ENCODE results near the gene OR2B2.
"Not testable (repeated sequence)": the region's sequence is repeated elsewhere in the genome, so short reads cannot be mapped to it uniquely, and the experiment has no call there.

OR2B2 gene

GRCh38 chr6:27911956-27912446 lies at the start of gene OR2B2:
Gene OR2B2, minus strand, starts transcription at chr6:27912396. Its CDS starts 77 bp downstream, at chr6:27912319.
- no peak for DNase-seq

DNA sequence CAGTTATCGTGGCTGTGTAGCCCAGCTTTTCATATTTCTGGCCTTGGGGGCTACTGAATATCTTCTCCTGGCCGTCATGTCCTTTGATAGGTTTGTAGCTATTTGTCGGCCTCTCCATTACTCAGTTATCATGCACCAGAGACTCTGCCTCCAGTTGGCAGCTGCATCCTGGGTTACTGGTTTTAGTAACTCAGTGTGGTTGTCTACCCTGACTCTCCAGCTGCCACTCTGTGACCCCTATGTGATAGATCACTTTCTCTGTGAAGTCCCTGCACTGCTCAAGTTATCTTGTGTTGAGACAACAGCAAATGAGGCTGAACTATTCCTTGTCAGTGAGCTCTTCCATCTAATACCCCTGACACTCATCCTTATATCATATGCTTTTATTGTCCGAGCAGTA lies 45.3 kb upstream of the OR2B2 start:
- DNase-seq, result no peak

- no peak for DNase-seq
Observed at GRCh38 chr6:27956941-27957340, 44.7 kb upstream of the OR2B2 start, which contains the start of gene OR2B6. Gene OR2B6, plus strand, starts transcription at chr6:27957241. Its CDS starts 0 bp downstream, at chr6:27957241.

GRCh38 chr6:27951040-27951439 lies 38.8 kb upstream of the OR2B2 start:
- DNase-seq, result no peak

DNA sequence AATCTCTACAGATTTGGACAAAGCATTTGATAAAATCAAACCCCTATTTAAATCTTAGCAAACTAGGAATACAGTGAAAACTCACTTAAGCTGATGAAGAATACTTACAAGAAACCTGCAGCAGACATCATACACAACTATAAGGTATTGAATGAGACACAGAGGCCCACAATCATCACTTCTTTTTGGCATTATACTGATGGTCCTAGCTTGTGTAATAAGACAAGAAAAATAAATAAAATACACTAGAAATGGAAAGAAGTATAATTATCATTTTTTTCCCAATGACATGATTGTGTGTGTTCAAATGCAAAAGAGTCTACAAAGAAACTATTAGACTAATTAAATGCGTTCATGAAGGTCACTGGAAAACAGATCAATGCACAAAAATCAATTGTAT lies 36.0 kb upstream of the OR2B2 start:
- DNase-seq, result no peak

DNA sequence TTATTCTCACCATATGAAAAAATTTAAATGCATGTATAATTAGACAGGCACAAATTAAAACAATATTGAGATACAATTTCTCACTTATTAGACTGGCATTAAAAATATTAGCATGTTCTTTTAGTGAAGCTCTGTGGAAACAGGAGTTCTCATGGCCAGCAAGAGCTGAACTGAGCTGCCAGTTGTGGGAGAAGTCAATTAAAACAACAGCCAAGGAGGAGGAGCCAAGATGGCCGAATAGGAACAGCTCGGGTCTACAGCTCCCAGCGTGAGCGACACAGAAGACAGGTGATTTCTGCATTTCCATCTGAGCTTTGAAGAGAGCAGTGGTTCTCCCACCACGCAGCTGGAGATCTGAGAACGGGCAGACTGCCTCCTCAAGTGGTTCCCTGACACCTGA lies 30.9 kb upstream of the OR2B2 start:
- not testable (repeated sequence) for DNase-seq

DNA sequence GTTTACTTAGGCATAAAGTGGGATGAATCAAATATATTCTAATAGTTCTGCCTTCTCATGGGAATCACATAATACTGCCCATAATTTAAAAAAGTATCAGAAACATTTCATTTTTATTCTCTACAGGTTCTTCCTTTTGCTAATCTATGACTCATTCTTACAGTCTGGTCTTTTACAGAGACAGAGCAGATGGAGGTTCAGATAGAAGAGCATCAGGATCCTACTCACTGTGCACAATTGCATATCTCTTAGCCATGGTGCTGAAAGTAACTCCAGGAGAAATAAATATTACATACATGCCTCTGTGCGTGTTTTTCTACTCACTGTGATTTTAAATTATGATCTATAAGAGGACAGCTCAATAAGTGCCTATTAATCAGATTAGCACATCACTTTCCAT lies 28.6 kb upstream of the OR2B2 start:
- DNase-seq, result no peak

- DNase-seq, result no peak
Observed at GRCh38 chr6:27931209-27931608, 19.0 kb upstream of the OR2B2 start.

- not testable (repeated sequence) for DNase-seq
Observed at GRCh38 chr6:27929930-27930329, 17.7 kb upstream of the OR2B2 start.

GRCh38 chr6:27928041-27928440 lies 15.8 kb upstream of the OR2B2 start:
- DNase-seq, result not testable (repeated sequence)

DNA sequence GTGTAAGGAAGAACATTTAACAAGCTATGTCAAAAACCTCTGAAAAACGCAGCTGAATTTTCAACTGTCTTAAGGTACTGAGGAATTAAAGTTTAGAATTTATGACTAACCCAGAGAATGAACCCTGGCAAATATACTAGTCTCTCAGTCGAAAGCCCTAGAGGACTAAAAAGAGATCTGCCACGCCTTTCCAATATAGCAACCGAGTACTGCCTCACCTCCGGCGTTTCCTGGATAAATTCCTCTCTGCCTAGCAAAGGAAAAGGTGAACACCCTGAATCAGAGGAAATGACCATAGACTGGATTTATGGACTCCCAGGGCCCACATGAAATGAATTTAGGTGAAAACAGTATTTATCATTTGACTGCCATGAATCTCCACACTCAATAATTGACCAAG lies 12.0 kb upstream of the OR2B2 start:
- DNase-seq, result no peak

GRCh38 chr6:27922949-27923348 lies 10.8 kb upstream of the OR2B2 start:
- no peak for DNase-seq

DNA sequence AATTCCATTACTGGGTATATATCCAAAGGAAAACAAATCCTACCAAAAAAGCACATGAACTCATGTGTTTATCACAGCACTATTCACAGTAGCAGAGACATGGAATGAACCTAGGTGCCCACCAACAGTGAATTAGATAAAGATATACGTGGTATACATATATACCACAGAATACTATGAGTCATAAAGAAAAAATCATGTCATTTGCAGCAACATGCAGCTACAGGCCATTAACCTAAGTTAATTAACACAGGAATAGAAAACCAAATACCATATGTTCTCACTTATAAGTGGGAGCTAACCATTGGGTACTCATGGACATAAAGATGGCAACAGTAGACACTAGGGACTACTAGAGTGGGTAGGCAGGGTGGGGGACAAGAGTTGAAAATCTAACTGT lies 4.2 kb downstream of the OR2B2 start:
- no peak for DNase-seq

DNA sequence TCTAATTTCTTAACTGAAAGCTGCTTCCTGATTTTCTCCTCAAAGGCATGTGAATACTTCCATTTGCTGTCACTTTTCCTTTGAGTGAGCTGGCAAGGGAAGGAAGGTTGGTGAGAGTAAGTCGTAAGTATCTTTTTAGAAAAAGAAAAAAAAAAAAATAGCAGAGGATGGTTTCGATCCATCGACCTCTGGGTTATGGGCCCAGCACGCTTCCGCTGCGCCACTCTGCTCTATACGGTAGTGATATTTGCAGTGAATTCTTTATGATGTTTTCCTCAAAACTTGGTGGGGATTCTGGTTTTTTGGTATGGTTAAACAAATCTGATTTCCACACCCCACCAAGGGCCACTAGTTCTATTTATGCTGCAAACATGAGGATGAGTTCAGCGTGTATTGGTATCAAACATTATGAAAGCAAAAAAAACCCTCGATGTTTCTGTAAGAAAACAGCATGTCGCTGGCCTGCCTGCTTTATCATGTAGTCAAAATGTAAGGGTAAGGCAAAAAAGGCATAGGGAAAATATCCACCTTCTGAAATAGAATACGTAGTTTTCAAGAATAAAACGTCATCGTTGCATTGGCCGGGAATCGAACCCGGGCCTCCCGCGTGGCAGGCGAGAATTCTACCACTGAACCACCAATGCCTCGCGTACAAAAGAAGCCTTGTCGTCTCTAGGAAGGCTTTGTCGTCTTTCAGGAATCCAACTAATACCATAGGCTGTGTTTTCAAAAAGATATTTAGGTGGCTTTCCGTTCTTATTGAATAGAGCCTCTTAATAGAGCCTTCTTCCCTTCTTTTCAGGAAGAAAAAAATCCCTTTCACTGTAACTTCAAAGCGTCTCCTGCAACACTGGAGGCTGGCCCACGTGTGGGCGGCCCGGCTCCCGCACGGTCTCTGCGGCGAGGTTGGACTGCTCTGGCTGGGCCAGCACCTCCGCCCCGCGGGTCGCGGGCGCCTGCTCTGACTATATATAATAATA lies 9.6 kb downstream of the OR2B2 start:
- peak; percentile 89 for DNase-seq

- no peak for DNase-seq
Observed at GRCh38 chr6:27901801-27902200, 10.4 kb downstream of the OR2B2 start.

DNA sequence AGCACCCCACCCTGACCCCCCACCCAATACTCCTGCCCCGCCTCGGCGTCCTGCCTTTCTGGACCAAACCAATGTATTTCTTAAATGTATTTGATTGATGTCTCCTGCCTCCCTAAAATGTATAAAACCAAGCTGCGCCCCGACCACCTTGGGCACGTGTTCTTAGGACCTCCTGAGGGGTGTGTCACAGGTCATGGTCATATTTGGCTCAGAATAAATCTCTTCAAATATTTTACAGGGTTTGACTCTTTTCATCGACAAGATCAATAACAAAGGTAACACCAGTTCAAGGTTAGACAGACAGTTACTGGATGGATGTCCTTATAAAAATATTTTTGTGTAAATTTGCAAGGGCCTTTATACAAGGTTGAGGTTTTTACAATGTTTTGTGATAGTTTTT lies 12.0 kb downstream of the OR2B2 start:
- not testable (repeated sequence) for DNase-seq

DNA sequence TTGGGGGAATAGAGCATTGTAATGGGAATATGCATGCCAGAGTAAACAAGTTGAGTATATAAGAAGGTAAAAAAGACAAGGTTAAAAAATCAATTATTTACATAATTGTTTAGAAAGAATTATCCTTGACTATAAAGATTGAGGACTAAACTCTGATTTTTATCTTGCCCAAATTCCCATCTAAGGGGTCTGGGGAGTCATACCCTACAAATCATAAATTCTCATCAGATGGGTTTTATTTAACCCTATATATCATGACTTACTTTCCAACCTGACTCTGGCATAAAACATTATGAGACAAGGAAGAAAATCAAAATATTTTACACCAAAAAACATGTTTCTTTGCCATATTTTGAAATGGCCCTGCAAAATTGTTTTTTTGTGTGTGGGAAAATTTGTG lies 12.7 kb downstream of the OR2B2 start:
- no peak for DNase-seq

GRCh38 chr6:27897580-27898206 lies 14.5 kb downstream of the OR2B2 start:
- no peak for DNase-seq

- no peak for DNase-seq
Observed at GRCh38 chr6:27896398-27896796, 15.8 kb downstream of the OR2B2 start.

DNA sequence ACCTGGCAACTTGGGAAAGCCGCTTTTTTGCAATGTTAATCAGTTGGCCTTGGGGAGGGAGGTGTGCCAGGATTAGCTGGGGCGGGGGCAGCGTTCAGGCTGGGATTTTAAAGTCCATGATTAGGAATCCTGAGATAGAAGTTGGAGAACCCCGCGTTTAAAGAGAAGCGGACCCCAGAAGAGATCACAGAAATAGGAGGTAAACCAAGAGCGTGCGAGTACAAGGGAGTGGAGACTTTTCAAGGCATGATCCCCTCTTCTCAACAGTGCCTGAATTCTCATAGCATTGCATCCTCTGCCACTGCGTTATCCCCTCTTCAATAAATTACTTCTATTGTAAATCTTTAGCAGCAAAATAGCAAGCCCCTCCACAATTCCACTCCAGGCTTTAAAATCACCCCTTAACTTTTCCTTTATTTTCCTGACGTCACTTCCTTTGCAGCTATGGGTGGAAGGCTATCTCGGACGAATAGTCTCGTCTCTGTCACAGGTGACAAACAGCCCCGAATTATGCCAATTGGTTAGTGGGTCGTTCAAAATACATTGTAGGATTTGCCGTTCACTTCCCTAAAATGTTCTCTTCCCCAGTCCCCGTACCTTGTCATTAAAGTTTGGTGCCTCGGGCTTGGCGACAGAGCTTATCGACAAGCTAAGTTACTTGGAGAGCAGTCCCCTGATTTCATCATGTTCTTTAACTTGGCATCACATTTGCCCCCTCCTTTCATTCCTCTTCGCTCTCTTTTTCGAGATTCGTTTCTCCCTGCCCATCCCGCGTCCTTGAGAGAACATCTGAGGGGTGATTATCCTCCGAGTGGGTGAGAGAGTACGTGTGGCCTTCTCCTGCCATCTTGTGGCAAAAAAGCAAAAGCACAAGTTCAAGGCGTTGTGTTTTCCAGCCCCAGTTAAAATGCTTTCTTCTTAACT lies 17.1 kb downstream of the OR2B2 start:
- peak; percentile 81 for DNase-seq

- peak; percentile 89 for DNase-seq
Observed at GRCh38 chr6:27893836-27894807, 18.1 kb downstream of the OR2B2 start.
